IPS-15b (cell line): ENCODE results near the gene IGFN1.

Experiments
- H3K27me3 ChIP-seq: one replicate; pipeline ENCODE4 v1.6.1; 2013; ENCODE audit warnings: low read length; ENCODE audit not compliant: control insufficient read depth, insufficient read depth
- H3K36me3 ChIP-seq: one replicate; pipeline ENCODE4 v1.6.1; 2013; ENCODE audit warnings: low read length; ENCODE audit not compliant: control insufficient read depth, insufficient read depth
- H3K4me1 ChIP-seq: one replicate; pipeline ENCODE4 v1.6.1; 2013; ENCODE audit warnings: mild to moderate bottlenecking, low read length; ENCODE audit not compliant: control insufficient read depth, insufficient read depth
- H3K4me3 ChIP-seq: one replicate; pipeline ENCODE4 v1.5.1; 2013; ENCODE audit warnings: low read depth, low read length
- H3K9ac ChIP-seq: one replicate; pipeline ENCODE4 v1.6.1; 2013; ENCODE audit warnings: low read depth, mild to moderate bottlenecking, low read length
- H3K9me3 ChIP-seq: one replicate; pipeline ENCODE4 v1.6.1; 2013; ENCODE audit warnings: mild to moderate bottlenecking, low read length; ENCODE audit not compliant: control insufficient read depth, insufficient read depth

Gene IGFN1

DNA sequence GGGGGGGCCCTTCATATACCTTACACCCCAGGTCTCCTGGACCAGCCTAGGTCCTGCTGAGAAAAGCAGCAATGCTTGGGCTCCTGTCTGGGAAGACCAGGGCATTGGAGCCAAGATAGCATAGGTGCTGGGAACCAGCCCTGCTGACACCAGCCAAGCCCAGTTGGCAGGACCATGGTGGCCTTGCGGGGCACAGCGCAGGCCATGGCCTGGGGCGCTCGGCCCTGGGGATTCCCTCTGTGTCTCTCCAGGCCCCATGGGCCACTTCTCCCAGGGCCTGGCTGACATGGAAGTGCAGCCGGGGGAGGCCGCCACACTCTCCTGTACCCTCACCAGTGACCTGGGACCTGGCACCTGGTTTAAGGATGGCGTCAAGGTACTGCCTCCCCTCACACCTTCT lies 23.3 kb downstream of the IGFN1 start:
- H3K9me3 ChIP-seq: no peaks in the 10 kb centered on the region
- no peaks in the 10 kb centered on the region for H3K36me3 ChIP-seq
- no peak overlapping the region for H3K9ac ChIP-seq
- no peaks in the 10 kb centered on the region for H3K4me1 ChIP-seq
- no peak overlapping the region for H3K4me3 ChIP-seq
- peaks cover 15% of the 10 kb centered on the region for H3K27me3 ChIP-seq

DNA sequence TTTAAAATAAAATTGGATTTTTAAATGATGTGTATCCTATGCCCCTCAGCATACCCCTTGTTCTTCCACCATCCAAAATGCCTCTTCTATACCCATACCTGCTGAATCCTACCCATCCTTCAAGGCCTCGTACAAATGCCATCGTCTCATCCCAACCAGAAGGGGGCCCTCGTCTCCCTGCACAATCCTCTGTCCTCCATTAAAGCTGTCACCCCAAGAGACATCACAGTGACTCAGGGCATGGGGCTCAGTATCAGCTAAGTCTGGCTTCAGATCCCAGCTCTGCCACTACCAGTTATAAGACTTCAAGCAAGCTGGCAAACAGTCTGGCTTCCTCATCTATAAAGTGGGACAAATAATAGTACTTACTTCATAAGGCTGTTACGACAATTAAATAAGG lies 23.8 kb downstream of the IGFN1 start:
- H3K27me3 ChIP-seq: peaks cover 11% of the 10 kb centered on the region

DNA sequence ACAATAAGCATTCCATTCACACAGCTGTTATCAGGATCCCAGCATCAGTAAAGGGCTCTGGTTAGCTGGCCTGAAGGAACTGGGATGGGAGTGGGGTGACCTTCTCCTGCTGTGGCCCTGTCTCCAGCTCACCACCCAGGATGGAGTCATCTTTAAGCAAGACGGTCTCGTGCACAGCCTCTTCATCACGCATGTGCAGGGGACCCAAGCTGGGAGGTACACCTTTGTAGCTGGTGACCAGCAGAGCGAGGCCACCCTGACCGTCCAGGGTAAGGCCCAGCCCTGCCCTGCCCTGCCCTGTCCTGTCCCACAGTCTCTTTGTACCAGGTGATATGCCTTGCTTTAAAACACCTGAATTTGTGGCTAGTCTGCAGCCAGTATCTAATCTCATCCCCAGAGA lies 24.3 kb downstream of the IGFN1 start:
- Histone ChIP-seq H3K27me3 (peaks cover 8% of the 10 kb centered on the region), H3K9ac (no peak overlapping the region), H3K36me3 (no peaks in the 10 kb centered on the region)

More for the DNA sequence above, 23.8 kb downstream of the IGFN1 start:
- H3K9ac ChIP-seq: no peak overlapping the region
- no peaks in the 10 kb centered on the region for H3K4me1 ChIP-seq
- no peaks in the 10 kb centered on the region for H3K36me3 ChIP-seq
- H3K4me3 ChIP-seq: no peak overlapping the region
- H3K9me3 ChIP-seq: no peaks in the 10 kb centered on the region

DNA sequence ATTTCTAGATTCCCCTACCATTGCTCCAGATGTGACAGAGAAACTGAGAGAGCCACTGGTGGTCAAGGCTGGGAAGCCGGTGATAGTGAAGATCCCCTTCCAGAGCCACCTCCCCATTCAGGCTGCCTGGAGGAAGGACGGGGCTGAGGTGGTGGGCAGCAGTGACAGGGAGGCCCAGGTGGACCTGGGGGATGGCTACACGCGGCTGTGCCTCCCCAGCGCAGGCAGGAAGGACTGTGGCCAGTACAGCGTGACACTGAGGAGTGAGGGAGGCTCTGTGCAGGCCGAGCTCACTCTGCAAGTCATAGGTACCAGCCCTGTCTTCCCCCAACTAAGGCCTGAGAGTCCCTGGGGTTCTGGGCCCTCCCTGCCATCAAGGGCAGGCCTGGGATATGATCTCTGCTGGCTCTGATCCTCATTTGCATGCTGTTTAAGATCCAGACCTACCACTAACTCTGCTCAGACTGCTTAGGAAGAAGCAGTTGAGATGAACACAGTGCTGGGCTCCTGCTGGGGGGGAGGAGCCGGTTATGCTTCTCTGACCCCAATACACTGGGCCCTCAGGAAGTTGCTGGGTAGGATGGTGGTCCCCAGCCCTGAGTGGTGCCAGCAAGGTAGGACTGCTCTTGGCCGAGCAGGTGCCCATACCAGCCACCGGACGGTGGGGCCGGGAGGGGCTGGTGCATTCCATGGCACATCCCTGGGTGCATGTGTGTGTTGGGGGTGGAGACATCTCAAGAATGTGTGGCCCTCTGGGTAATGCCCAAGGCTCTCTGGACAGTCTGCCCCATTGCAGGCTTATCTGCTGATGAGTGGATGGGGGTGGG lies 25.1 kb downstream of the IGFN1 start:
- Histone ChIP-seq H3K27me3 (peaks cover 7% of the 10 kb centered on the region), H3K4me3 (no peak overlapping the region), H3K9ac (no peak overlapping the region)

More for the DNA sequence above, 24.3 kb downstream of the IGFN1 start:
- no peak overlapping the region for H3K4me3 ChIP-seq
- no peaks in the 10 kb centered on the region for H3K4me1 ChIP-seq
- H3K9me3 ChIP-seq: no peaks in the 10 kb centered on the region

DNA sequence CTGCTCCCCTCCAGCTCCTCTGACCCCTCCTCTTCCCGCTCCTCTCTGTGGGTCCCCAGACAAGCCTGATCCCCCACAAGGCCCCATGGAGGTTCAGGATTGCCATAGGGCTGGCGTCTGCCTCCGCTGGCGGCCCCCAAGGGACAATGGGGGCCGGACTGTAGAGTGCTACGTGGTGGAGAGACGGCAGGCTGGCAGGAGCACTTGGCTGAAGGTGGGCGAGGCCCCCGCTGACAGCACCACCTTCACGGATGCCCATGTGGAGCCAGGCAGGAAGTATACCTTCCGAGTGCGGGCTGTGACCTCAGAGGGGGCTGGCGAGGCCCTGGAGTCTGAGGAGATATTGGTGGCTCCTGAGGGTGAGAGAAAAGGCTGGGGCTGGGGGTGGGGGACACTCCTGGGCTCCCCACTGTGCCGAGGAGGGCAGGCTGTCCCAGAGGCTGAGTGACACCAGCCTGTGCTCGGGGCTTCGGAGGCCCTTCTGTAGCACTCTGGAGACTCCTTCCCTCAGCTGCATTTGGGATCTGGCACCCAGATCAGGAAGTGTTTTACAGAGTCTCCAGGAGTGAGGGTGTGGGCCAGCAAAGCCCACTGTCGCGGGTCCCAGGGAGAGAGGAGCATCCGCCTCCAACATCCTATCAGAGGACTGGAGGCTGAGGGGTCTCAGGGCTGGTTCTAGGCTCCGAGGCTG lies 25.9 kb downstream of the IGFN1 start:
- no peaks in the 10 kb centered on the region for H3K9me3 ChIP-seq
- H3K4me3 ChIP-seq: no peak overlapping the region
- no peaks in the 10 kb centered on the region for H3K36me3 ChIP-seq
- H3K9ac ChIP-seq: no peak overlapping the region
- H3K27me3 ChIP-seq: no peaks in the 10 kb centered on the region
- no peaks in the 10 kb centered on the region for H3K4me1 ChIP-seq

More for the DNA sequence above, 25.1 kb downstream of the IGFN1 start:
- Histone ChIP-seq H3K36me3 (no peaks in the 10 kb centered on the region), H3K9me3 (no peaks in the 10 kb centered on the region), H3K4me1 (no peaks in the 10 kb centered on the region)

DNA sequence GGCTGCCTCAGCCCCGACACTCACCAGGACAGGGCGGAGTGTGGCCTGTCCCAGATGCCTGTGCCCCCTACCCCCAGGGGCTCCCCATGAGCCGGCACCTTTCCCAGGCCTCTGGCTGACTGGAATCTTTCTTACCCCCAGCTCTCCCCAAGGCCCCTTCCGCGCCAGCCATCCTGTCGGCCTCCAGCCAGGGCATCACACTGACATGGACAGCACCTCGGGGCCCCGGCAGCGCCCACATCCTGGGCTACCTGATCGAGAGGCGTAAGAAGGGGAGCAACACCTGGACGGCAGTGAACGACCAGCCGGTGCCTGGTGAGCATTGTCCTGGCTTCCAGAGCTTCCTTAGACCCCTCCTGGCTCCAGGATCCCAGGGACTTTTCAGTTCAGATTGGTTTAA lies 26.5 kb downstream of the IGFN1 start:
- H3K4me1 ChIP-seq: no peaks in the 10 kb centered on the region
- H3K27me3 ChIP-seq: no peaks in the 10 kb centered on the region
- no peak overlapping the region for H3K4me3 ChIP-seq
- no peaks in the 10 kb centered on the region for H3K36me3 ChIP-seq
- H3K9me3 ChIP-seq: no peaks in the 10 kb centered on the region
- no peak overlapping the region for H3K9ac ChIP-seq

DNA sequence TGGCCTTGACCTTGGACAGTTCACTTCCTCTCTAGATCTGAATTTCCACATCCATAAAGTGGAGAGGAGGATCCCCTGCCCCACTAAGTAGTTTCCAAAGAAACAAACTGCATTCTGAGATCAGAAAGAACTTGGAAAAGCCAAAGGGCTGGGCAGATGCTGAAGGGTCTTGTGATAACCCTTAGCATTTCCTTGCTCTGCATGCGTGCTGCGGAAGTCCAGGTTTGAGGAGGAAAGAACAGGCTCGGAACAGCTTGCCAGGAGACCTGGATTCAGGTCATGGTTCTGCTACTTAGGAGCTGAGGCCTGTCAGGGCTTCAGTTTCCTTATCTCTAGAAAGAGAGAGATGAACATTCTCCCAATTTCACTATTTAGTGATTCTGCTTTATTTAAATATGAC lies 27.2 kb downstream of the IGFN1 start:
- no peaks in the 10 kb centered on the region for H3K4me1 ChIP-seq
- no peaks in the 10 kb centered on the region for H3K9me3 ChIP-seq
- H3K36me3 ChIP-seq: no peaks in the 10 kb centered on the region
- H3K27me3 ChIP-seq: no peaks in the 10 kb centered on the region
- no peak overlapping the region for H3K9ac ChIP-seq
- no peak overlapping the region for H3K4me3 ChIP-seq

DNA sequence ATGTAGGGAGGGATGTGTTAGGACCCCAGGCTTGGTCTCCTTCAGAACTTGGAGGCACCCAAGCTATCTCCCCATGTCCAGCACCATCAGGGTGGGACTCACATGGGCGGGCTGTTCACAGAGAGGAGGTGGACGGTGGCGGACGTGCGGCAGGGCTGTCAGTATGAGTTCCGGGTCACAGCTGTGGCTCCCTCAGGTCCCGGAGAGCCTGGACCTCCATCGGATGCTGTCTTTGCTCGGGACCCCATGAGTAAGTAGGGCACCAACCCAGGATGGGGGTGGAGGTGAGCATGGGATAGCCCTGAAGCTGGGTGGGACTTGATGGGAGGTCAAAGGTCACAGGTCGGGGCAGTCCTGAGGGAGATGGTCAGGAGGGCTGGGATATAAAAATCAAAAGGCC lies 27.8 kb downstream of the IGFN1 start:
- Histone ChIP-seq H3K4me3 (no peak overlapping the region), H3K36me3 (no peaks in the 10 kb centered on the region), H3K27me3 (no peaks in the 10 kb centered on the region), H3K9me3 (no peaks in the 10 kb centered on the region), H3K4me1 (no peaks in the 10 kb centered on the region), H3K9ac (no peak overlapping the region)

DNA sequence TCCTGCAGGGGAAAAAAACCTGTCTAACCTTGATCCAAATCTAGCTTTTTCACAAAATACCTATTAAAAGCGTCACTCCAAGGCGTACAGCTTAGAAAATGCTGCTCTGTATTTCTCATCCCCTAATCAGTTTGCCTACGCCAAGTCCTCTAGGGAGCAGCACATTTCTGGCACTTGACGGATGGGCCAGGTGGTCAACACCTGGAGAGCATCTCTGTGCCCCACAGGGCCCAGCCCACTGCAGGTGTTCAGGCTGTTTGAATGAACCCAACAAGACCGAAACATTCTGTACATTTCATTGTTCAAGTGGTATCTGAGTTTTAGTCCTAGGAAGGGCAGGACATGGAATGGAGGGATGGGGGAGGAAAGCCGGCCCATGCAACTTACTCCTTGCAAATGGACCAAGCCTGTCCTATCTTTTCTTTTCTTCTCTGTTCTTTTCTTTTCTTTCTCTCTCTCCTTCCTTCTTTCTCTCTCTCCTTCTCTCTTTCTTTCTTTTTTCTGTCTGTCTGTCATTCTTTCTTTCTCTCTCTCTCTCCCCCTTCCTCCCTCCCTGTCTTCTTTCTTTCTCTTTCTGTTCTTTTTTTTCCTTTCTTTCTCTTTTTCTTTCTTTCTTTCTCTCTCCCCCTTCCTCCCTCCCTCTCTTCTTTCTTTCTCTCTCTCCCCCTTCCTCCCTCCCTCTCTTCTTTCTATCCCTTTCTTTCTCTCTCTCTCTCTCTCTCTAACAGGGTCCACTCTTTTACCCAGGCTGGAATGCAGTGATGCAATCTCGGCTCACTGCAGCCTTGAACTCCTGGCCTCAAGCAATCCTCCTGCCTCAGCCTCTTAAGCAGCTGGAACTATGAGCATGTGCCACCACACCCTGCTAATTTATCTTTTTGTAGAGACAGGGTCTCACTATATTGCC lies 29.1 kb downstream of the IGFN1 start:
- no peaks in the 10 kb centered on the region for H3K36me3 ChIP-seq
- H3K4me3 ChIP-seq: no peak overlapping the region
- no peaks in the 10 kb centered on the region for H3K27me3 ChIP-seq
- H3K9ac ChIP-seq: no peak overlapping the region
- H3K4me1 ChIP-seq: no peaks in the 10 kb centered on the region
- H3K9me3 ChIP-seq: no peaks in the 10 kb centered on the region

DNA sequence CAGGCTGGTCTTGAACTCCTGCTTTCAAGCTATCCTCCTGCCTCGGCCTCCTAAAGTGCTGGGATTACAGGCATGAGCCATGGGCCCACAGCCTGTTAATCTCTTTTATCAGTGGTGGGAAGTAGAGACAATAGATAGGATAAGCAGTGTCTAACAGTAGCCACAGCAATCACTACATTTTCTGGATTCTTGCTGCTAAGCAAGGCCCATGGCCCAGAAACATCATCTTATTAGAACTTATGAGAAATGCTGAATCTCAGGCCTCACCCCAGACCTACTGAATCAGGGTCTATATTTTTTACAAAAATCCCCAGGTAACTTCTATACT lies 29.7 kb downstream of the IGFN1 start:
- no peaks in the 10 kb centered on the region for H3K4me1 ChIP-seq
- H3K9ac ChIP-seq: no peak overlapping the region
- no peaks in the 10 kb centered on the region for H3K9me3 ChIP-seq
- H3K36me3 ChIP-seq: no peaks in the 10 kb centered on the region
- H3K4me3 ChIP-seq: no peak overlapping the region
- no peaks in the 10 kb centered on the region for H3K27me3 ChIP-seq

DNA sequence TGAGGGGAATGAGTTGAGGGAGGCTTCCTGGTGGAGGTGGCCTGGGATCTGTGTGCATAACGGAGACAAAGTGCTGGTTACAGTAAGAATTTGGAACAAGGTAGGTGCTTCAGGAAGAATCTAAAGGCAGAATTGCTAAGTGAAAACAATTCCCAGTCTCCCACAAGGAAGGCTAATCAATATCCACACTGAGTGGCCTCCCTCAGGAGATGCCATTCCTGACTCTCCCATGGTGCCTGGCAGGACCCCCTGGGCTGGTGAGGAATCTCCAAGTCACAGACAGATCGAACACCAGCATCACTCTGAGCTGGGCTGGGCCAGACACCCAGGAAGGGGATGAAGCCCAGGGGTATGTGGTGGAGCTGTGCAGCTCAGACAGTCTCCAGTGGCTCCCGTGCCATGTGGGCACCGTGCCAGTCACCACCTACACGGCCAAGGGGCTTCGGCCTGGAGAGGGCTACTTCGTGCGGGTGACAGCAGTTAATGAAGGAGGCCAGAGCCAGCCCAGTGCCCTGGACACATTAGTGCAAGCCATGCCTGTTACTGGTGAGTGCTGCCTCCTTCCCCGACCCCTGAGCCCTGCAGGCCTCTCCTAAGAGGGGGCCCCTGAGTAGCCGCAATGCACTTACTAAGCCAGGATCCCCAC lies 30.7 kb downstream of the IGFN1 start:
- no peaks in the 10 kb centered on the region for H3K9me3 ChIP-seq
- H3K9ac ChIP-seq: no peak overlapping the region
- H3K27me3 ChIP-seq: no peaks in the 10 kb centered on the region
- no peaks in the 10 kb centered on the region for H3K36me3 ChIP-seq
- H3K4me3 ChIP-seq: no peak overlapping the region
- no peaks in the 10 kb centered on the region for H3K4me1 ChIP-seq
